ENCODE results near the gene CRTC3.
"Not testable (repeated sequence)": the region's sequence is repeated elsewhere in the genome, so short reads cannot be mapped to it uniquely, and the experiment has no call there.

CRTC3 gene

GRCh38 chr15:90645873-90646575, 116.3 kb downstream of the CRTC3 start:
- no peak for DNase-seq (ENCODE audit: extremely low read depth in 1 of 2, low read depth in 1 of 2)

GRCh38 chr15:90646662-90647305, 117.1 kb downstream of the CRTC3 start:
- no peak for DNase-seq (ENCODE audit: extremely low read depth in 1 of 2, low read depth in 1 of 2)

- no peak for DNase-seq (ENCODE audit: extremely low read depth in 1 of 2, low read depth in 1 of 2)
Observed at GRCh38 chr15:90647326-90647725, 117.6 kb downstream of the CRTC3 start.

- DNase-seq (ENCODE audit: extremely low read depth in 1 of 2, low read depth in 1 of 2): no peak
Observed at GRCh38 chr15:90648137-90649070, 118.7 kb downstream of the CRTC3 start.

- no peak for DNase-seq (ENCODE audit: extremely low read depth in 1 of 2, low read depth in 1 of 2)
Observed at GRCh38 chr15:90650117-90650955, 120.6 kb downstream of the CRTC3 start.

- DNase-seq (ENCODE audit: extremely low read depth in 1 of 2, low read depth in 1 of 2): no peak
Observed at GRCh38 chr15:90650956-90651689, 121.4 kb downstream of the CRTC3 start.

GRCh38 chr15:90654233-90655136, 124.8 kb downstream of the CRTC3 start:
- DNase-seq (ENCODE audit: extremely low read depth in 1 of 2, low read depth in 1 of 2): no peak

- DNase-seq (ENCODE audit: extremely low read depth in 1 of 2, low read depth in 1 of 2): peak in 1 of 2 donors; percentile 54
Observed at GRCh38 chr15:90657520-90658172, 127.9 kb downstream of the CRTC3 start.

- DNase-seq (ENCODE audit: extremely low read depth in 1 of 2, low read depth in 1 of 2): no peak
Observed at GRCh38 chr15:90659481-90659880, 129.8 kb downstream of the CRTC3 start.

GRCh38 chr15:90660195-90660998, 130.7 kb downstream of the CRTC3 start:
- peak; percentile 45 to 48 for DNase-seq (ENCODE audit: extremely low read depth in 1 of 2, low read depth in 1 of 2)

GRCh38 chr15:90660999-90661330, 131.2 kb downstream of the CRTC3 start:
- DNase-seq (ENCODE audit: extremely low read depth in 1 of 2, low read depth in 1 of 2): not testable (repeated sequence)

GRCh38 chr15:90664081-90664461, 134.3 kb downstream of the CRTC3 start:
- not testable (repeated sequence) for DNase-seq (ENCODE audit: extremely low read depth in 1 of 2, low read depth in 1 of 2)

GRCh38 chr15:90664650-90665287, 135.0 kb downstream of the CRTC3 start:
- no peak for DNase-seq (ENCODE audit: extremely low read depth in 1 of 2, low read depth in 1 of 2)

- no peak for DNase-seq (ENCODE audit: extremely low read depth in 1 of 2, low read depth in 1 of 2)
Observed at GRCh38 chr15:90665288-90666134, 135.8 kb downstream of the CRTC3 start.

GRCh38 chr15:90666135-90666909, 136.6 kb downstream of the CRTC3 start:
- DNase-seq (ENCODE audit: extremely low read depth in 1 of 2, low read depth in 1 of 2): no peak
